A673 (cell line): ENCODE results near the gene ANKRD18A. TPM values are rescaled to one million over a fixed set of nuclear protein-coding genes. Genes with fewer than 3 reads are reported as not detected.
"Not testable (repeated sequence)": the region's sequence is repeated elsewhere in the genome, so short reads cannot be mapped to it uniquely, and the experiment has no call there.

Experiments
- BruUV-seq: library from RNA; stranded (reverse); fragments of 400-500 nt; replicated peaks from 2 replicates; lab custom pipeline; 2021; lab: Mats Ljungman, UMichigan
- CTCF ChIA-PET: fragments of 300-600 bp; sonication (Branson Sonifier 250); formaldehyde crosslinking; loops from one replicate; lab custom pipeline; 2022; ENCODE audit warnings: antibody characterized with exemption; lab: Charles Lee
- POLR2A ChIA-PET: fragments of 300-600 bp; sonication (Branson Sonifier 250); formaldehyde crosslinking; loops from one replicate; lab custom pipeline; 2022; ENCODE audit warnings: antibody characterized with exemption; ENCODE audit not compliant: low non-redundant PET; lab: Charles Lee
- DNase-seq: peaks from one replicate; pipeline ENCODE4 v3.0.0-alpha.2; 2015; ENCODE audit warnings: low spot score
- H3K27ac ChIP-seq: fragments of 200-600 bp; sonication (generic); 2 replicates; pipeline ENCODE4 v1.5.1; 2016; ENCODE audit warnings: mixed run types, low read depth, mild to moderate bottlenecking, mixed read lengths, antibody characterized with exemption, low read length; ENCODE audit not compliant: poor library complexity, severe bottlenecking
- H3K27me3 ChIP-seq: fragments of 200-600 bp; sonication (generic); replicated peaks from 2 replicates; pipeline ENCODE4 v1.6.1; 2017; ENCODE audit warnings: mixed run types, low read depth, mild to moderate bottlenecking, mixed read lengths, antibody characterized with exemption, low read length; ENCODE audit not compliant: insufficient read depth, poor library complexity
- H3K36me3 ChIP-seq: fragments of 200-600 bp; sonication (generic); 2 replicates; pipeline ENCODE4 v1.6.1; 2016; ENCODE audit warnings: mixed run types, mild to moderate bottlenecking, mixed read lengths, antibody characterized with exemption, low read length; ENCODE audit not compliant: insufficient read depth, poor library complexity, severe bottlenecking
- H3K4me1 ChIP-seq: fragments of 200-600 bp; sonication (generic); 2 replicates; pipeline ENCODE4 v1.6.1; 2017; ENCODE audit warnings: mixed run types, mild to moderate bottlenecking, mixed read lengths, antibody characterized with exemption, low read length; ENCODE audit not compliant: insufficient read depth, poor library complexity, severe bottlenecking
- H3K4me3 ChIP-seq: fragments of 200-600 bp; sonication (generic); 2 replicates; pipeline ENCODE4 v1.5.1; 2016; ENCODE audit warnings: low read depth, mixed run types, mild to moderate bottlenecking, mixed read lengths, low read length; ENCODE audit not compliant: poor library complexity, severe bottlenecking
- H3K9me3 ChIP-seq: fragments of 200-600 bp; sonication (generic); 2 replicates; pipeline ENCODE4 v1.6.1; 2016; ENCODE audit warnings: mixed run types, low read depth, mild to moderate bottlenecking, mixed read lengths, antibody characterized with exemption, low read length; ENCODE audit not compliant: poor library complexity, severe bottlenecking
- intact Hi-C: fragments of 100-400 bp; cut with micrococcal nuclease; formaldehyde crosslinking; loops from one replicate; pipeline ENCODE4 v1.10.0; 2022; ENCODE audit not compliant: unreplicated experiment
- total RNA-seq: library from RNA; stranded (reverse); gene quantifications from 2 replicates; pipeline ENCODE4 v1.2.3, GENCODE V29; 2021

The ANKRD18A gene
- total RNA-seq, 1 experiment from 2014 or later, result not detected

- H3K4me1 ChIP-seq, DNase-seq, H3K36me3 ChIP-seq, POLR2A ChIA-PET, CTCF ChIA-PET, H3K27me3 ChIP-seq, H3K27ac ChIP-seq, H3K4me3 ChIP-seq, intact Hi-C loops, BruUV-seq, H3K9me3 ChIP-seq: not testable (repeated sequence)
Observed at GRCh38 chr9:38563911-38564310, 56.5 kb downstream of the ANKRD18A start.

- H3K4me1 ChIP-seq, intact Hi-C loops, H3K4me3 ChIP-seq, H3K27ac ChIP-seq, DNase-seq, H3K36me3 ChIP-seq, BruUV-seq, H3K9me3 ChIP-seq, H3K27me3 ChIP-seq, POLR2A ChIA-PET, CTCF ChIA-PET: not testable (repeated sequence)
Observed at GRCh38 chr9:38561134-38561533, 59.3 kb downstream of the ANKRD18A start.

GRCh38 chr9:38559172-38559571 lies 61.2 kb downstream of the ANKRD18A start:
- intact Hi-C loops, H3K4me1 ChIP-seq, DNase-seq, CTCF ChIA-PET, BruUV-seq, POLR2A ChIA-PET, H3K27ac ChIP-seq, H3K9me3 ChIP-seq, H3K4me3 ChIP-seq, H3K36me3 ChIP-seq, H3K27me3 ChIP-seq: not testable (repeated sequence)

- H3K9me3 ChIP-seq, H3K4me3 ChIP-seq, H3K27ac ChIP-seq, DNase-seq, H3K27me3 ChIP-seq, POLR2A ChIA-PET, H3K4me1 ChIP-seq, intact Hi-C loops, BruUV-seq, CTCF ChIA-PET, H3K36me3 ChIP-seq: not testable (repeated sequence)
Observed at GRCh38 chr9:38557746-38558145, 62.6 kb downstream of the ANKRD18A start.

GRCh38 chr9:38554966-38555365 lies 65.4 kb downstream of the ANKRD18A start:
- H3K27me3 ChIP-seq, H3K9me3 ChIP-seq, BruUV-seq, CTCF ChIA-PET, H3K4me3 ChIP-seq, POLR2A ChIA-PET, H3K27ac ChIP-seq, H3K36me3 ChIP-seq, H3K4me1 ChIP-seq, DNase-seq: not testable (repeated sequence)
- intact Hi-C loops, result loop anchor here (5.0 kb wide), 1 partner anchor 38 kb away; no protein-coding TSS in a partner anchor

- CTCF ChIA-PET, H3K27me3 ChIP-seq, H3K4me1 ChIP-seq, BruUV-seq, DNase-seq, POLR2A ChIA-PET, H3K27ac ChIP-seq, H3K4me3 ChIP-seq, H3K9me3 ChIP-seq, H3K36me3 ChIP-seq: not testable (repeated sequence)
- intact Hi-C loops, result loop anchor here (5.0 kb wide), 1 partner anchor 36 kb away; no protein-coding TSS in a partner anchor
Observed at GRCh38 chr9:38553019-38553418, 67.4 kb downstream of the ANKRD18A start.

- POLR2A ChIA-PET, DNase-seq, H3K9me3 ChIP-seq, H3K36me3 ChIP-seq, BruUV-seq, H3K27ac ChIP-seq, H3K27me3 ChIP-seq, intact Hi-C loops, H3K4me3 ChIP-seq, H3K4me1 ChIP-seq, CTCF ChIA-PET: not testable (repeated sequence)
Observed at GRCh38 chr9:38546497-38547163, 73.8 kb downstream of the ANKRD18A start.

GRCh38 chr9:38540535-38540934 lies 79.9 kb downstream of the ANKRD18A start:
- H3K4me3 ChIP-seq, CTCF ChIA-PET, POLR2A ChIA-PET, H3K36me3 ChIP-seq, DNase-seq, BruUV-seq, H3K27ac ChIP-seq, H3K27me3 ChIP-seq, H3K4me1 ChIP-seq, H3K9me3 ChIP-seq, intact Hi-C loops: not testable (repeated sequence)
